Nephron progenitor cell (in vitro differentiated cells): ENCODE data around the gene NEK2.
"Not testable (repeated sequence)": the region's sequence is repeated elsewhere in the genome, so short reads cannot be mapped to it uniquely, and the experiment has no call there.

ENCODE experiments used
- DNase-seq: peaks from one replicate; pipeline ENCODE4 v3.0.0; 2021
- H3K27ac Mint-ChIP-seq: 2 replicates; pipeline ENCODE4 v1.8.0; 2021; ENCODE audit warnings: mild to moderate bottlenecking, moderate library complexity, mixed read lengths
- H3K27me3 Mint-ChIP-seq: 2 replicates; pipeline ENCODE4 v1.8.0; 2021; ENCODE audit warnings: mild to moderate bottlenecking, low read depth, mixed read lengths; ENCODE audit not compliant: poor library complexity
- H3K36me3 Mint-ChIP-seq: 2 replicates; pipeline ENCODE4 v1.8.0; 2021; ENCODE audit warnings: low read depth, mixed read lengths
- H3K4me1 Mint-ChIP-seq: 2 replicates; pipeline ENCODE4 v1.8.0; 2021; ENCODE audit warnings: mixed read lengths
- H3K4me3 Mint-ChIP-seq: 2 replicates; pipeline ENCODE4 v1.8.0; 2021; ENCODE audit warnings: mild to moderate bottlenecking, moderate library complexity, mixed read lengths
- H3K9me3 Mint-ChIP-seq: 2 replicates; pipeline ENCODE4 v1.8.0; 2021; ENCODE audit warnings: mild to moderate bottlenecking, moderate library complexity, mixed read lengths
- TF ChIP-seq, protein P1 (sequence below): fragments of 200-600 bp; sonication (generic); IDR thresholded peaks from 2 replicates; pipeline ENCODE4 v1.5.0; 2021; ENCODE audit warnings: antibody characterized with exemption

NEK2 gene

DNA sequence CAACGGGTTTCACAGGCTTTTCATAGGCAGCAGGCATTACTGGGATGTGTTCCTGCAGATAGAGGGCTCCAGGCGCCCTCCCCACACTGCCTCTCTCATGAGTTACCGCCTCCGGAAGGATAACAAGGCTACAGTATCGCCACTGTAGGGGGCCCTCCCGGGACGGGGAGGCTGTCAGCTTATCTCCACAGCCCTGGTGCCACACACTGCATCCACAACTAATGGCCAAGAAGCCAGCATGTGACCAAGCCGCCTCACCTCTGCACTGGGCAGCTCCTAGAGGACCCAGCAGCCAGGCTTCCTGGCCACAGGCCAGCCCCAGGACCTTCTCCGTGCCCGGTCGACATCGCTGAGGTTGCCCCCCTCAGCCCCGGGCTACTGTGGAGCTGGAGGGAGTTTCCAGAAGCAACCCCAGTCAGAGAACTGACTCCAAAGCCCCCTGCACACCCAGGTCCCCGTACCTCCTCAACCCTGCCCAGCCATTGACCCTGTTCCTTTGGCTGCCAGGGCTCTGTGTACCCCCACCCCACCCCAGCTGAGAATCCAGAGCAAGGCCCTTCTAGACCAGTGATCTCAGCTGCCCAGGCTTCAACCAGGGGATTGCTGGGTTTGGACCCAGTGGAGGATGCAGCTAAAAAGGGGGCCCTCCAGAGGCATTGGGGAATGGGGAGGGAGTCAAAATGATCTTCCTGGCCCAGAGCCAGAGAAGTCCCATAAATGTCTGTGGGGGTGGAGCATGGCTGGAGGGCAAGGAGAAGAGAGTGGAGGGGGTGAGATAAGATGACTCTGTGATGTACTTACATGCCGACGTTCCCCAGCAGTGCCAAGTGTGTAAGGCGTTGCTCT is 45.0 kb downstream of the NEK2 start:
- Mint-ChIP-seq H3K27me3 (no peaks in the 10 kb centered on the region), H3K27ac (no peak overlapping the region), H3K4me3 (no peak overlapping the region), H3K9me3 (no peaks in the 10 kb centered on the region), H3K4me1 (peaks cover 20% of the 10 kb centered on the region), H3K36me3 (no peaks in the 10 kb centered on the region)
- TF ChIP-seq, protein P1, sequence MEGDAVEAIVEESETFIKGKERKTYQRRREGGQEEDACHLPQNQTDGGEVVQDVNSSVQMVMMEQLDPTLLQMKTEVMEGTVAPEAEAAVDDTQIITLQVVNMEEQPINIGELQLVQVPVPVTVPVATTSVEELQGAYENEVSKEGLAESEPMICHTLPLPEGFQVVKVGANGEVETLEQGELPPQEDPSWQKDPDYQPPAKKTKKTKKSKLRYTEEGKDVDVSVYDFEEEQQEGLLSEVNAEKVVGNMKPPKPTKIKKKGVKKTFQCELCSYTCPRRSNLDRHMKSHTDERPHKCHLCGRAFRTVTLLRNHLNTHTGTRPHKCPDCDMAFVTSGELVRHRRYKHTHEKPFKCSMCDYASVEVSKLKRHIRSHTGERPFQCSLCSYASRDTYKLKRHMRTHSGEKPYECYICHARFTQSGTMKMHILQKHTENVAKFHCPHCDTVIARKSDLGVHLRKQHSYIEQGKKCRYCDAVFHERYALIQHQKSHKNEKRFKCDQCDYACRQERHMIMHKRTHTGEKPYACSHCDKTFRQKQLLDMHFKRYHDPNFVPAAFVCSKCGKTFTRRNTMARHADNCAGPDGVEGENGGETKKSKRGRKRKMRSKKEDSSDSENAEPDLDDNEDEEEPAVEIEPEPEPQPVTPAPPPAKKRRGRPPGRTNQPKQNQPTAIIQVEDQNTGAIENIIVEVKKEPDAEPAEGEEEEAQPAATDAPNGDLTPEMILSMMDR, result no peak
- DNase-seq, result no peak

DNA sequence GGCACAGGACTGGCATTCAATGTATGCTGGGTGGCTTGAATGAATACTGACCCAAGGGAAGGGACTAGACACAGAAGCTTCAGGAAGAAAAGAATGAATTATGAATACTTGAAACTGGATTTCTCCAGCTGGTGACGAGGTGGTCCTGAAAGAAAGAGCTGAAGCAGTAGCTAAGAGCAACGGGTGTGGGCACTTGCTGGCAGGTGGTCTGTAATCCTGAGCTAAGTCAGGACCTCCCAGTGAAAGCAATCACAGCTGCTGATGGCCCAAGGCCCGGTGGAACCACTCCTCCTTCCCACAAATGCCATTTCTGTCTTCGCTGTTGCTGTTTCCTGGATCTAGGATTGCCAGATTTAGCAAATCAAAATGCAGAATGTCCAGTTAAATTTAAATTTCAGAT is 47.0 kb downstream of the NEK2 start:
- TF ChIP-seq, protein P1, result no peak
- Mint-ChIP-seq H3K4me1 (peaks cover 12% of the 10 kb centered on the region), H3K9me3 (no peaks in the 10 kb centered on the region), H3K36me3 (no peaks in the 10 kb centered on the region), H3K27me3 (no peaks in the 10 kb centered on the region), H3K4me3 (no peak overlapping the region), H3K27ac (no peak overlapping the region)
- DNase-seq, result no peak

DNA sequence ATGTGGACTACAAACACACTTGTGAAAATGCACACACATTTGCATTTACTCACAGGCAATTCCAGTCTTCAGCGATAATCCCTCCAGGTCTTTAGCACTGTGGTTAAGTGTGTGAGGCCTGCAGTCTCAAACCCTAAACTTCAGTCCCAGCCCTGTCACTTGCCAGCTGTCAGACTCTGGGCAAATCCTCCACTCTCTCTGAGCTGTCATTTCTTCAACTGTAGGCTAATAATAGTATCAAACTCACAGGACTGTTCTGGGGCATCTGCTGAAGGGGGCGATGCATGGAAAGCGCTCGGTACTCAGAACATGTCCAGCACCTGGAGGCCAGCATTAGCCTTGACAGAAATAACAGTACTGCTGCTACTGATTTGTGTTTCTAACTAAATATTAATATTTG is 48.2 kb downstream of the NEK2 start:
- TF ChIP-seq, protein P1, result no peak
- Mint-ChIP-seq H3K9me3 (no peaks in the 10 kb centered on the region), H3K4me1 (peaks cover 5% of the 10 kb centered on the region), H3K27ac (no peak overlapping the region), H3K36me3 (no peaks in the 10 kb centered on the region), H3K27me3 (no peaks in the 10 kb centered on the region), H3K4me3 (no peak overlapping the region)
- no peak for DNase-seq

DNA sequence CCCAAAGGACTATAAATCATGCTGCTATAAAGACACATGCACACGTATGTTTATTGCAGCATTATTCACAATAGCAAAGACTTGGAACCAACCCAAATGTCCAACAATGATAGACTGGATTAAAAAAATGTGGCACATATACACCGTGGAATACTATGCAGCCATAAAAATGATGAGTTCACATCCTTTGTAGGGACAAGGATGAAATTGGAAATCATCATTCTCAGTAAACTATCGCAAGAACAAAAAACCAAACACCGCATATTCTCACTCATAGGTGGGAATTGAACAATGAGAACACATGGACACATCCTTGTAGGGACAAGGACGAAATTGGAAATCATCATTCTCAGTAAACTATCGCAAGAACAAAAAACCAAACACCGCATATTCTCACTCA is 49.6 kb downstream of the NEK2 start:
- DNase-seq, H3K27ac Mint-ChIP-seq, H3K4me1 Mint-ChIP-seq, H3K9me3 Mint-ChIP-seq, H3K36me3 Mint-ChIP-seq, H3K27me3 Mint-ChIP-seq, H3K4me3 Mint-ChIP-seq: not testable (repeated sequence)

DNA sequence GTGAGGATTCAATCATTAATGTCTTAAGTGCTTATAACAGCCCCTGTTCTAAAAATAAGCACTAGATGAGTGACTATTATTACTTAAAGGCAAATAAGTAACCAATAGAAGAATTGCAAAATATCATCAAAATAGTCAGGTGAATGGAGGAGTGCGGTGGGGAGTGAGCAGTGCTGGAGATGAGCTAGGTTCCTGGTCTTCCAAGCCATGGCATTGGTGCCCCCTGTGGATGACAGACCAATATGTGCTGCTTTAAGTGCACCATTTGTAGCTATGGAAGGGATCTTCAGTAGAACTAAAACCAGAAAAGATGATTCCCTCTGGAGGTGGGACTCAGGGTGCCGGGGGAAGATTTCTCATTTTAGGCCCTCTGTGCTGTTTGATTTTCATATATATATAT is 50.4 kb downstream of the NEK2 start:
- no peaks in the 10 kb centered on the region for H3K9me3 Mint-ChIP-seq
- DNase-seq, result no peak
- TF ChIP-seq, protein P1, result no peak
- H3K27ac Mint-ChIP-seq, result no peak overlapping the region
- H3K36me3 Mint-ChIP-seq, result no peaks in the 10 kb centered on the region
- H3K4me1 Mint-ChIP-seq, result peaks cover 6% of the 10 kb centered on the region
- H3K4me3 Mint-ChIP-seq, result no peak overlapping the region
- peaks cover 1% of the 10 kb centered on the region for H3K27me3 Mint-ChIP-seq

DNA sequence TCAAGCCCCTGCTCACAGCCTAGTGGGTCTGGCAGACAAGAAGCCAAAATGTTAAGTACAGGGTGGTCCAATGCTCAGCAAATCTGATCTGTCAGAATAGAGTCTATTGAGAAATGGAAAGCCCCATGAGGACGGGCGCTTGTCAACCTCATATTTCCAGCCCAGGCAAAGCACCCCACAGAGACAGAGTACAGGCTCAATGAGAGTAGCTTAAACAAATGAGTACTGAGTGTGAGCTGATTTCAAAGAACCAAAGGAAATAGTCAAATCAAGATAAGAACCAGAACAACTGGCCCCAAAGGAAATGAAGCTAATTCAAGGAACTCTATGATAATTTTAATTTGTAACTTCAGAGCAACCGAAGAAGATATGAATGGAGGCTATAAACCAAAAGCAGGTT is 51.9 kb downstream of the NEK2 start:
- no peak for DNase-seq
- peaks cover 6% of the 10 kb centered on the region for H3K4me1 Mint-ChIP-seq
- no peak overlapping the region for H3K27ac Mint-ChIP-seq
- peaks cover 4% of the 10 kb centered on the region for H3K27me3 Mint-ChIP-seq
- TF ChIP-seq, protein P1, result no peak
- no peak overlapping the region for H3K4me3 Mint-ChIP-seq
- H3K36me3 Mint-ChIP-seq, result no peaks in the 10 kb centered on the region
- no peaks in the 10 kb centered on the region for H3K9me3 Mint-ChIP-seq
